Esophagus squamous epithelium (tissue), 5 donors: ENCODE data around the gene XPNPEP1. TPM values are rescaled to one million over a fixed set of nuclear protein-coding genes. Genes with fewer than 3 reads are reported as not detected.
A peak's percentile ranks its signal among the peaks of the same experiment; 100 is the strongest.

Experiments used
- DNase-seq: peaks from one replicate; lab custom pipeline; 2025; lab: John Stamatoyannopoulos, UW
- H3K27ac ChIP-seq, 4 donors: fragments of 200-600 bp; sonication (generic); one replicate each; pipeline ENCODE4 v1.5.1; 2016 to 2019; ENCODE audit warnings: mild to moderate bottlenecking in 1 of 4
- H3K27me3 ChIP-seq, 4 donors: fragments of 200-600 bp; sonication (generic); 1 replicate in 3 of 4; 2 replicates in 1 of 4; pipeline versions ENCODE4 v1.5.1 to v1.6.0; 2017 to 2021; ENCODE audit warnings: antibody characterized with exemption in 1 of 4
- H3K36me3 ChIP-seq, 3 donors: fragments of 200-600 bp; sonication (generic); one replicate each; pipeline ENCODE4 v1.5.1; 2016 to 2019
- H3K4me1 ChIP-seq, 3 donors: fragments of 200-600 bp; sonication (generic); one replicate each; pipeline ENCODE4 v1.5.1; 2017 to 2019
- H3K4me3 ChIP-seq, 4 donors: fragments of 200-600 bp; sonication (generic); 1 replicate in 3 of 4; 2 replicates in 1 of 4; pipeline ENCODE4 v1.5.1; 2016 to 2019; ENCODE audit warnings: mild to moderate bottlenecking in 2 of 4, moderate library complexity in 1 of 4
- H3K9me3 ChIP-seq, 3 donors: fragments of 200-600 bp; sonication (generic); one replicate each; pipeline ENCODE4 v1.5.1; 2016 to 2019
- POLR2A ChIP-seq, 4 donors: fragments of 450-650 bp; IDR thresholded peaks; one replicate each; pipeline ENCODE4 v1.6.1; 2017; ENCODE audit warnings: antibody characterized with exemption in 4 of 4, mild to moderate bottlenecking in 4 of 4, moderate library complexity in 3 of 4
- WGBS, 2 donors: methylation state at CpG; one replicate each; pipeline ENCODE4 v1.1.5; 2018; 5-methylcytosine and 5-hydroxymethylcytosine counted together
- intact Hi-C: fragments of 100-400 bp; cut with DNase I; formaldehyde crosslinking; loops from one replicate; pipeline ENCODE4 v1.15.0; 2022
- total RNA-seq, 4 donors: library from RNA; depleted of rRNA; stranded (reverse); fragments of >200 nt; gene quantifications; one replicate each; pipeline ENCODE4 v1.1.0, GENCODE V29; 2016
- TF ChIP-seq, protein P1 (sequence below), 6 experiments: fragments of 450-650 bp in 4 of 6; fragments of 200-600 bp in 2 of 6; sonication (generic) in 2 of 6; IDR thresholded peaks; one replicate each; pipeline ENCODE4 v1.5.1; 2016 to 2019; ENCODE audit warnings: antibody characterized with exemption in 6 of 6, mild to moderate bottlenecking in 4 of 6, moderate library complexity in 4 of 6
- donor health status: DM: yes; HTN: yes; CAD: no.

XPNPEP1 gene
- total RNA-seq, 4 donors from 2014 or later, result 39.0 to 79.3 (median 60.1) TPM

DNA sequence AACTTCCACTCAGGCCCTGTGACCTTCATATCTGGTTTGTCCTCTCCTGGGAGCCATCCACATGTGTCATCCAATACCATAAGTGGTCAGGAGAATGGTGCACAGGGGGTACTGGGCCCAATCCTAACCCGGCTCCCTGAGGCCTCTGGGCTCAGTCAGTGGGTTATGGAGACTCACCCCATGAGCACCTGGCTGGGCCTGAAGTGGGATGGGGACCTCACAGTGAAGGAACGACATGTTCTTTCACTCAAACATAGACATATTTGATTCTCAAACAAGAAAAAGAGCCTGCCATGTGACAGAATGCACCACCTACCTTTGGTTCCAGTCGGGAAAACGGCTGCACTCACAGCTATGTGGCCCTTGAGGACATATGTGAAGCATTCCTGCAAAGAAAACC is 51.8 kb downstream of the XPNPEP1 start:
- H3K27me3 ChIP-seq, result no peaks in the 10 kb centered on the region
- 85 to 93% methylated on average over 4 of the region's 4 CpGs for WGBS, 2 donors
- TF ChIP-seq, protein P1, sequence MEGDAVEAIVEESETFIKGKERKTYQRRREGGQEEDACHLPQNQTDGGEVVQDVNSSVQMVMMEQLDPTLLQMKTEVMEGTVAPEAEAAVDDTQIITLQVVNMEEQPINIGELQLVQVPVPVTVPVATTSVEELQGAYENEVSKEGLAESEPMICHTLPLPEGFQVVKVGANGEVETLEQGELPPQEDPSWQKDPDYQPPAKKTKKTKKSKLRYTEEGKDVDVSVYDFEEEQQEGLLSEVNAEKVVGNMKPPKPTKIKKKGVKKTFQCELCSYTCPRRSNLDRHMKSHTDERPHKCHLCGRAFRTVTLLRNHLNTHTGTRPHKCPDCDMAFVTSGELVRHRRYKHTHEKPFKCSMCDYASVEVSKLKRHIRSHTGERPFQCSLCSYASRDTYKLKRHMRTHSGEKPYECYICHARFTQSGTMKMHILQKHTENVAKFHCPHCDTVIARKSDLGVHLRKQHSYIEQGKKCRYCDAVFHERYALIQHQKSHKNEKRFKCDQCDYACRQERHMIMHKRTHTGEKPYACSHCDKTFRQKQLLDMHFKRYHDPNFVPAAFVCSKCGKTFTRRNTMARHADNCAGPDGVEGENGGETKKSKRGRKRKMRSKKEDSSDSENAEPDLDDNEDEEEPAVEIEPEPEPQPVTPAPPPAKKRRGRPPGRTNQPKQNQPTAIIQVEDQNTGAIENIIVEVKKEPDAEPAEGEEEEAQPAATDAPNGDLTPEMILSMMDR (IDR thresholded peaks at IDR 0.05), result no peak
- no peak for TF ChIP-seq POLR2A (IDR thresholded peaks at IDR 0.05)
- intact Hi-C loops, result no loop called here
- H3K27ac ChIP-seq, result no peak overlapping the region
- H3K4me3 ChIP-seq, result no peak overlapping the region
- H3K4me1 ChIP-seq, result peaks cover 0 to 5% (median 2%) of the 10 kb centered on the region in 3 donors
- peaks cover 15 to 100% (median 20%) of the 10 kb centered on the region in 3 donors for H3K36me3 ChIP-seq
- DNase-seq, result no peak
- no peaks in the 10 kb centered on the region for H3K9me3 ChIP-seq

DNA sequence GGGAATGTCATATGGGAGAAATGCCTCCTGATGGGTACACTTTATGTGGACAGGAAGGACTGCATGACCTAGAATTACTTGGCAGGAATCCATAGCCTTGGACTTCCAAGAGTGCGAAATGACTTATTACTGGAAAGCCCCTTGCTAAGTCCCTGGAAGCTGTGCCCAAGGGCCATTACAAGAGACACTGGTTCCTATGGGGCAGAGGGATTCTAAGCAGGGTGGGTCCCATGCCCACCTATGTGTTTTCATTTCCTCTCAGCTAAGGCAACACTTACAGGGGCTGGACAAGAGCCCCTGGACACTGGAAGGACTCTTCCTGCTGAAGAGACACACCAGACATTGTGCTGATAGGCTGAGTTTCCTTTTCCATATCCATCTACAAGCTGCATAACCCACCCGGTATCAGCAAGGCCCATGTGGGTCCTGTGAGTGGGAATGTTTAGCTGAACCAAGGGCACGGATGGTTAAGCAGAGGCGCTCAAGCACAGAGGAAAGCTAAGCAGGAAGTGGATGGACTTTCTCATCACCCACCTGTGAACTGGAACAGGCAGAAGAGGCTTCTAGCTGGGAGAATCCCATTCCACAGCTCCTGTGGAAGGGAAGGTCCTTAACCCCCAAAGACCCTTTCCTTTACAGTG is 56.2 kb downstream of the XPNPEP1 start:
- 76 to 96% methylated on average over 3 to 4 of the region's 4 CpGs for WGBS, 2 donors
- no peaks in the 10 kb centered on the region for H3K27me3 ChIP-seq
- TF ChIP-seq POLR2A (IDR thresholded peaks at IDR 0.05), result no peak
- TF ChIP-seq, protein P1 (IDR thresholded peaks at IDR 0.05), result no peak
- intact Hi-C loops, result no loop called here
- peaks cover 13 to 95% (median 26%) of the 10 kb centered on the region in 3 donors for H3K36me3 ChIP-seq
- H3K27ac ChIP-seq, result no peak overlapping the region
- H3K4me3 ChIP-seq, result no peak overlapping the region
- DNase-seq, result no peak
- H3K9me3 ChIP-seq, result no peaks in the 10 kb centered on the region
- no peaks in the 10 kb centered on the region for H3K4me1 ChIP-seq

DNA sequence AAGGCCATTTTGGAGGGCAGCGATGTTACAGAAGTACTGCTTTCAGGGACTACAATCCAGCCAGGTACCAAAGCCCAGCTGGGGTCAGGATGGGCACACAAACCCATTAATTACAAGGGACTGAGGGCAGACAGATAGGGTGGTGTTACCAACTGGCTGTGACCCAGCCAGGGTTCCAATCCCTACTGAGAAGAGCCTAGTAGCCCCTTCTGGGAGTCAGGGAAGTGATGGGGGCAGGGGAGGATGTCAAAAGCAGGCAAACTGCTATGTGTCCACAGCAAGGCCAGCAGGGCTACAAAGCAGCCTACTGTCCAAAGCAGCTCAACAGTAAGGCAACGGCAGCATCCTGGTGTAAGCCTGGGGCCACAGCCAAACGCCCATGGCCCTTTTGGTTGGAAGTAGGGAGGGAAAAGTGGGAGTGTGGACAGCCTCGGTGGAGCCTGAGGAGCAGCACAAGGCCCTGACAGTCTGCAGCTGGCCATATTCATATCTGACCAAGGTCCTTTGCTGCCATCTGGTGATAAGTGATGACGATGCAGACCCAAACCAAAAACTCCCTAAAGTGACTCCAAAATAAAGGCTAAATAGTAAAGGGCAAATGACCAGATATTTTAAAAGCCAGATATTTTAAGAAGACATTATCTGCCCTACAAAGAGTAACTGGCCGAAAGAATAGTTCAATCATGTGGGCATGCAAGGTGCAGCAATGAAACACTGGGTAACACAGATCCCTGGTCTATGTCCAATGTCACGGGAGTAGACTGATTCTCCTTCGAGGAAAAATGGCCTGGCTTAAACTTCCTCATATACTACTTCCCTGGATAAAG is 56.9 kb downstream of the XPNPEP1 start:
- Histone ChIP-seq H3K27ac (no peak overlapping the region), H3K36me3 (peaks cover 11 to 88% (median 20%) of the 10 kb centered on the region in 3 donors), H3K27me3 (no peaks in the 10 kb centered on the region), H3K9me3 (no peaks in the 10 kb centered on the region), H3K4me1 (peaks cover 0 to 5% (median 0%) of the 10 kb centered on the region in 3 donors), H3K4me3 (no peak overlapping the region)
- whole genome bisulfite sequencing, 2 donors, result 76 to 82% methylated on average over 7 to 8 of the region's 8 CpGs
- no peak for TF ChIP-seq POLR2A (IDR thresholded peaks at IDR 0.05)
- TF ChIP-seq, protein P1 (IDR thresholded peaks at IDR 0.05), result peak in 3 of 6 experiments; percentile 10 to 29 (median 16)
- DNase-seq, result no peak
- intact Hi-C loops, result no loop called here

DNA sequence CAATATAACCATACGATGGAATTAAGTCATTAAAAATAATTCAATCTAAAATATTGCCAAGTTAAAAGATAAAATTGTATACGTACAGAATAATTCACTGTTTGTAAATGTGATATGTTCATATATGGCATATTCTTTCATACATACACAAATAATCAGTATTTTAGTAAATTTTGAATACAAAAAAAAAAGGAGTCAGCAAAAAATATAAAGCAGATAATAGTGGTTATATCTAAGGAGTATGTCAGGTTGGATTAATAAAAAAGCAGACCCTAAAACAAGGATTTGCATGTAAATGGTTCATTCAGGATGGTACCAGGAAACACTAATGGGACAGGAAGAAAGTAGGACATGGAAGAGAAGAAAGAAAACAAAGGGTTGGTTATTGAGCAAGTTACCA is 59.5 kb downstream of the XPNPEP1 start:
- Histone ChIP-seq H3K4me1 (peaks cover 0 to 14% (median 0%) of the 10 kb centered on the region in 3 donors), H3K27ac (no peak overlapping the region), H3K9me3 (no peaks in the 10 kb centered on the region), H3K36me3 (peaks cover 11 to 62% (median 17%) of the 10 kb centered on the region in 3 donors), H3K27me3 (no peaks in the 10 kb centered on the region), H3K4me3 (no peak overlapping the region)
- no peak for DNase-seq
- 94 to 96% methylated on average over 2 of the region's 2 CpGs for WGBS, 2 donors
- TF ChIP-seq POLR2A (IDR thresholded peaks at IDR 0.05), result no peak
- TF ChIP-seq, protein P1 (IDR thresholded peaks at IDR 0.05), result no peak
- intact Hi-C loops, result no loop called here

DNA sequence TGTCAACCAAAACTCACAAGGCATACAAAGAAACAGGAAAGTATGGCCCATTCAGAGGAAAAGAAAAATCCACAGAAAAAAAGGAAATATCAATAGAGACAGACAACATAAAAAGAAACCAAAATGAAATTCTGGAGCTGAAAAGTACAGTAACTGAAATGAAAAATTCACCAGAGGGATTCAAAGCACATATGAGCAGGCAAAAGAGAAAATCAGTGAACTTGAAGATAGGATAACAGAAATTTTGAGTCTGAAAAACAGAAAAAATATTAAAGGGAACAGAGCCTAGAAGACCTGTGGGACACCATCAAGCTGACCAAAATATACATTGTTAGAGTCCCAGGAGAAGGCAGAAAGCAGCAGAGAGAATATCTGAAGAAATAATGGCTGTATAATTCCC is 60.6 kb downstream of the XPNPEP1 start:
- no peak for TF ChIP-seq POLR2A (IDR thresholded peaks at IDR 0.05)
- TF ChIP-seq, protein P1 (IDR thresholded peaks at IDR 0.05), result no peak
- Histone ChIP-seq H3K36me3 (peaks cover 8 to 52% (median 12%) of the 10 kb centered on the region in 3 donors), H3K27ac (no peak overlapping the region), H3K4me1 (peaks cover 0 to 14% (median 0%) of the 10 kb centered on the region in 3 donors), H3K27me3 (no peaks in the 10 kb centered on the region), H3K4me3 (no peak overlapping the region), H3K9me3 (no peaks in the 10 kb centered on the region)
- intact Hi-C loops, result no loop called here
- DNase-seq, result no peak
